OCI-LY3 (cell line): Measurements from ENCODE around the gene ADARB2.

Experiments
- CTCF ChIP-seq: fragments of 200-600, 300-600 bp; sonication (generic); IDR thresholded peaks from 2 replicates; pipeline ENCODE4 v1.5.1; 2014; ENCODE audit warnings: antibody characterized with exemption, low read length, low read depth
- EZH2phosphoT487 ChIP-seq: fragments of 200-600 bp; shearing (Covaris generic); IDR thresholded peaks from 2 replicates; pipeline ENCODE4 v1.6.1; 2018; ENCODE audit warnings: antibody characterized with exemption, mixed run types, low read depth

GRCh38 chr10:1626410-1626809, 110.9 kb downstream of the ADARB2 start:
- TF ChIP-seq CTCF (no peak), EZH2phosphoT487 (no peak)
